HEK293 (cell line): ENCODE measurements around the gene NHEJ1.

Experiments used
- CTCF ChIA-PET: fragments of 350-600 bp; formaldehyde crosslinking; extraction: SDS; loops from one replicate; lab custom pipeline; 2021; ENCODE audit warnings: antibody characterized with exemption; lab: Yijun Ruan, JAX
- POLR2A ChIA-PET: fragments of 300-600 bp; formaldehyde crosslinking; extraction: SDS; loops from one replicate; lab custom pipeline; 2020; ENCODE audit warnings: antibody characterized with exemption, inconsistent platforms; lab: Yijun Ruan, JAX
- H3K27ac ChIP-seq: fragments of 200-500 bp; sonication (Bioruptor generic); 2 replicates; pipeline ENCODE4 v1.5.1; 2014; ENCODE audit warnings: low read depth, low read length, control low read depth, inconsistent platforms; ENCODE audit errors: extremely low read depth
- H3K36me3 ChIP-seq, 2 experiments: fragments of 200-500 bp in 1 of 2; sonication (Bioruptor generic) in 1 of 2; 1 replicate in 1 of 2; 2 replicates in 1 of 2; pipeline ENCODE4 v1.5.1; 2014 to 2017; ENCODE audit warnings: inconsistent platforms in 2 of 2, low read length in 2 of 2; ENCODE audit not compliant: control insufficient read depth in 2 of 2, insufficient read depth in 1 of 2
- H3K4me1 ChIP-seq: fragments of 200-500 bp; sonication (Bioruptor generic); 2 replicates; pipeline ENCODE4 v1.5.1; 2014; ENCODE audit warnings: mild to moderate bottlenecking, low read length, inconsistent platforms; ENCODE audit not compliant: control insufficient read depth, insufficient read depth
- H3K4me3 ChIP-seq: 2 replicates; pipeline ENCODE4 v1.5.1; 2011; ENCODE audit warnings: low read depth, mild to moderate bottlenecking, control low read depth, low read length, moderate library complexity
- H3K9me3 ChIP-seq: fragments of 200-500 bp; sonication (Bioruptor generic); 2 replicates; pipeline ENCODE4 v1.5.1; 2014; ENCODE audit warnings: low read depth, low read length, inconsistent platforms; ENCODE audit not compliant: control insufficient read depth, insufficient read depth
- HOXA7 ChIP-seq: sonication (generic); formaldehyde crosslinking; IDR thresholded peaks from 2 replicates; pipeline ENCODE4 v1.8.1; 2022; ENCODE audit warnings: missing genetic modification reagents, borderline replicate concordance
- HOXD13 ChIP-seq: sonication (generic); formaldehyde crosslinking; IDR thresholded peaks from 2 replicates; pipeline ENCODE4 v1.8.0; 2022; ENCODE audit warnings: missing genetic modification reagents, borderline replicate concordance
- REPIN1 ChIP-seq: fragments of 450-650 bp; formaldehyde crosslinking; IDR thresholded peaks from 2 replicates; pipeline ENCODE4 v1.5.1; 2017; ENCODE audit warnings: missing biosample characterization, missing genetic modification characterization, low read depth
- ZNF140 ChIP-seq: fragments of 450-650 bp; formaldehyde crosslinking; IDR thresholded peaks from 2 replicates; pipeline ENCODE4 v1.5.1; 2016; ENCODE audit warnings: missing biosample characterization, missing genetic modification characterization
- ZNF174 ChIP-seq: fragments of 450-650 bp; formaldehyde crosslinking; IDR thresholded peaks from 2 replicates; pipeline ENCODE4 v1.5.0; 2017; ENCODE audit warnings: missing biosample characterization, mild to moderate bottlenecking, missing genetic modification characterization
- ZNF202 ChIP-seq: fragments of 450-650 bp; formaldehyde crosslinking; IDR thresholded peaks from 2 replicates; pipeline ENCODE4 v1.5.1; 2016; ENCODE audit warnings: missing biosample characterization, missing genetic modification characterization, borderline replicate concordance
- ZNF266 ChIP-seq: fragments of 450-650 bp; formaldehyde crosslinking; IDR thresholded peaks from 2 replicates; pipeline ENCODE4 v1.5.1; 2016; ENCODE audit warnings: missing biosample characterization, missing genetic modification characterization, low read depth
- ZNF404 ChIP-seq: fragments of 450-650 bp; formaldehyde crosslinking; IDR thresholded peaks from 2 replicates; pipeline ENCODE4 v1.5.1; 2017; ENCODE audit warnings: missing biosample characterization, missing genetic modification characterization
- ZNF48 ChIP-seq: fragments of 450-650 bp; formaldehyde crosslinking; IDR thresholded peaks from 2 replicates; pipeline ENCODE4 v1.5.1; 2016; ENCODE audit warnings: missing biosample characterization, missing genetic modification characterization
- ZNF529 ChIP-seq: fragments of 450-650 bp; formaldehyde crosslinking; IDR thresholded peaks from 2 replicates; pipeline ENCODE4 v1.5.1; 2017; ENCODE audit warnings: missing genetic modification characterization, missing biosample characterization; ENCODE audit not compliant: insufficient replicate concordance
- ZNF701 ChIP-seq: fragments of 450-650 bp; formaldehyde crosslinking; IDR thresholded peaks from 2 replicates; pipeline ENCODE4 v1.5.1; 2016; ENCODE audit warnings: missing biosample characterization, missing genetic modification characterization
- ZXDB ChIP-seq: fragments of 450-650 bp; formaldehyde crosslinking; IDR thresholded peaks from 2 replicates; pipeline ENCODE4 v1.5.1; 2016; ENCODE audit warnings: missing biosample characterization, missing genetic modification characterization
- TF ChIP-seq, protein P1 (sequence below): fragments of 450-650 bp; formaldehyde crosslinking; IDR thresholded peaks from 2 replicates; pipeline ENCODE4 v1.5.1; 2016; ENCODE audit warnings: missing biosample characterization, missing genetic modification characterization
- TF ChIP-seq, protein P2 (sequence below): sonication (generic); formaldehyde crosslinking; IDR thresholded peaks from 2 replicates; pipeline ENCODE4 v1.8.1; 2022; ENCODE audit warnings: mild to moderate bottlenecking, moderate library complexity, missing genetic modification reagents
- TF ChIP-seq, protein P3 (sequence below): fragments of 450-650 bp; formaldehyde crosslinking; IDR thresholded peaks from 2 replicates; pipeline ENCODE4 v1.5.1; 2017; ENCODE audit warnings: missing biosample characterization, missing genetic modification characterization

The NHEJ1 gene

DNA sequence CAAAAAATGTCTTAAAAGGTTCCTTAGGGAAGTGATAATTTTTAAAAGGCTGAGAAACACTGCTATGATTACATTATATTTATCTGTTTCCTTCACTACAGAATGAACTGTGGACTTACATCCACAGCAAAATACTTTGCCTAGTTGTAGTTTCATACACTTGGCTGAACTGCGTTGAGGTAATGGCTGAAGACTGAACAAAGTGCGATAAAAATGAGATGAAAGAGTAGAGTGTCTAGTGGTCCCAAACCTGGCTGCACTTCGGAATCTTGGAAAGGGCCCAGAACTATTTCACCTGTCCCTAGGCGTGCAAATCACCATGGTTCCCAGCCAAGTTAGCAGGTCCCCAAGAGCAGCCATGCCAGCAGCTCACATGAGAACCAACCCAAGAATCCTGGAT lies 81.7 kb downstream of the NHEJ1 start (continued):
- TF ChIP-seq, protein P1, sequence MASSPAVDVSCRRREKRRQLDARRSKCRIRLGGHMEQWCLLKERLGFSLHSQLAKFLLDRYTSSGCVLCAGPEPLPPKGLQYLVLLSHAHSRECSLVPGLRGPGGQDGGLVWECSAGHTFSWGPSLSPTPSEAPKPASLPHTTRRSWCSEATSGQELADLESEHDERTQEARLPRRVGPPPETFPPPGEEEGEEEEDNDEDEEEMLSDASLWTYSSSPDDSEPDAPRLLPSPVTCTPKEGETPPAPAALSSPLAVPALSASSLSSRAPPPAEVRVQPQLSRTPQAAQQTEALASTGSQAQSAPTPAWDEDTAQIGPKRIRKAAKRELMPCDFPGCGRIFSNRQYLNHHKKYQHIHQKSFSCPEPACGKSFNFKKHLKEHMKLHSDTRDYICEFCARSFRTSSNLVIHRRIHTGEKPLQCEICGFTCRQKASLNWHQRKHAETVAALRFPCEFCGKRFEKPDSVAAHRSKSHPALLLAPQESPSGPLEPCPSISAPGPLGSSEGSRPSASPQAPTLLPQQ (tag by site-specific recombination): no peak

DNA sequence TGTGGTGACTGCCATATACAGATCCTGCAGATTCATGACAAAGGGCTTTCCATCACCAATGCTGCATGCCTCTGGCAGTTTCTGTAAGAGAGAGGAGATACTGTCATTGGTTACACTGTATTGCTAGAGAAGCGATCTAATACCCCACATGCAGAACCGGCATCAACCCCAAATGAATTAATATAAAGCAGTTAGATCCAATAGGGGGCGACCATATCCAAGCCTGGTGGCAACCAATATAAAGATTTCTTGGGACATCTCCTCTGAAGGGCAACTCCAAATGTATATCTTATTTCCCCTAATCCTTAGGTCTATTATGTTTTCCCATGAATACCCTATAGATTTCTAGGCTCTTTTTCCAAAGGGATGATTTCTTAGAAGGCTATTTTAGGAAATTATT lies 82.5 kb downstream of the NHEJ1 start:
- no peak for TF ChIP-seq HOXA7
- no peak for TF ChIP-seq ZNF202 (tag by site-specific recombination)
- no peak for TF ChIP-seq ZNF701 (tag by site-specific recombination)
- TF ChIP-seq, protein P2, sequence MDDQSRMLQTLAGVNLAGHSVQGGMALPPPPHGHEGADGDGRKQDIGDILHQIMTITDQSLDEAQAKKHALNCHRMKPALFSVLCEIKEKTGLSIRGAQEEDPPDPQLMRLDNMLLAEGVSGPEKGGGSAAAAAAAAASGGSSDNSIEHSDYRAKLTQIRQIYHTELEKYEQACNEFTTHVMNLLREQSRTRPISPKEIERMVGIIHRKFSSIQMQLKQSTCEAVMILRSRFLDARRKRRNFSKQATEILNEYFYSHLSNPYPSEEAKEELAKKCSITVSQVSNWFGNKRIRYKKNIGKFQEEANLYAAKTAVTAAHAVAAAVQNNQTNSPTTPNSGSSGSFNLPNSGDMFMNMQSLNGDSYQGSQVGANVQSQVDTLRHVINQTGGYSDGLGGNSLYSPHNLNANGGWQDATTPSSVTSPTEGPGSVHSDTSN (CRISPR knock-in tag): no peak
- no peak for TF ChIP-seq ZNF404 (tag by site-specific recombination)
- no peak for TF ChIP-seq ZNF174 (tag by site-specific recombination)
- no peak for TF ChIP-seq ZNF529 (tag by site-specific recombination)
- TF ChIP-seq ZNF266 (tag by site-specific recombination): no peak
- no peak for TF ChIP-seq ZNF48 (tag by site-specific recombination)
- TF ChIP-seq HOXD13 (CRISPR knock-in tag): no peak
- TF ChIP-seq ZXDB (tag by site-specific recombination): no peak
- TF ChIP-seq, all 188 proteins: peak for 0
- POLR2A ChIA-PET: no interaction called here
- peaks cover 3 to 27% of the 10 kb centered on the region in 2 experiments; a peak in 2 of 3 replicates for H3K36me3 ChIP-seq
- H3K4me1 ChIP-seq: no peaks in the 10 kb centered on the region
- no peak overlapping the region for H3K27ac ChIP-seq
- no peak overlapping the region for H3K4me3 ChIP-seq
- no peaks in the 10 kb centered on the region for H3K9me3 ChIP-seq
- CTCF ChIA-PET: interaction anchor here (0.8 kb wide), 1 partner anchor 84 kb away, joined by 3 read pairs; no protein-coding TSS in a partner anchor

DNA sequence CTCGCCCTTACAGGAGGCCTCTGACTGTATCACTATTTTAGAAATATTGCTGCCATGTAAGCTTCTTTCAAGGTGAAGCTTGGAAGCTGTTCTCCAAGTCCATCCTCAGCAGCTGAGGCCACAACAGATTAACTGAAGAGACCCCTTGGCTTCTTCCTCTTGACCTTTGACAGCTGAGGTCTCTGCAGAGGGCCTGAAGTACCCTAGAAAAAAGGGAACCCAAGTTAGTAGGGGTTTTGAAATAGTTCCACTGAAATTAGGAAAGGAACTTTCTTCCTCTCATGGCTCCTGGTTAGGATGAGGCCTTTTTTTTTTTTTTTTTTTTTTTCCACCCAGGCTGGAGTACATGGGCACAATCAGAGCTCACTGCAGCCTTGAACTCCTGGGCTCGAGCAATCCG lies 84.4 kb downstream of the NHEJ1 start:
- TF ChIP-seq, protein P3, sequence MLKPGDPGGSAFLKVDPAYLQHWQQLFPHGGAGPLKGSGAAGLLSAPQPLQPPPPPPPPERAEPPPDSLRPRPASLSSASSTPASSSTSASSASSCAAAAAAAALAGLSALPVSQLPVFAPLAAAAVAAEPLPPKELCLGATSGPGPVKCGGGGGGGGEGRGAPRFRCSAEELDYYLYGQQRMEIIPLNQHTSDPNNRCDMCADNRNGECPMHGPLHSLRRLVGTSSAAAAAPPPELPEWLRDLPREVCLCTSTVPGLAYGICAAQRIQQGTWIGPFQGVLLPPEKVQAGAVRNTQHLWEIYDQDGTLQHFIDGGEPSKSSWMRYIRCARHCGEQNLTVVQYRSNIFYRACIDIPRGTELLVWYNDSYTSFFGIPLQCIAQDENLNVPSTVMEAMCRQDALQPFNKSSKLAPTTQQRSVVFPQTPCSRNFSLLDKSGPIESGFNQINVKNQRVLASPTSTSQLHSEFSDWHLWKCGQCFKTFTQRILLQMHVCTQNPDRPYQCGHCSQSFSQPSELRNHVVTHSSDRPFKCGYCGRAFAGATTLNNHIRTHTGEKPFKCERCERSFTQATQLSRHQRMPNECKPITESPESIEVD (tag by site-specific recombination): no peak
- no peak for TF ChIP-seq REPIN1 (tag by site-specific recombination)
- TF ChIP-seq ZNF140 (tag by site-specific recombination): no peak
- TF ChIP-seq, all 188 proteins: peak for 0
- Histone ChIP-seq H3K9me3 (no peaks in the 10 kb centered on the region), H3K4me1 (no peaks in the 10 kb centered on the region), H3K27ac (no peak overlapping the region), H3K4me3 (no peak overlapping the region), H3K36me3 (peaks cover 3 to 27% of the 10 kb centered on the region in 2 experiments; a peak in 2 of 3 replicates)
- POLR2A ChIA-PET: no interaction called here
- CTCF ChIA-PET: interaction anchor here (0.6 to 6.9 kb wide), 8 partner anchors 13 to 78 kb away, joined by 3 to 66 read pairs (median 7); partner anchors contain the start of gene IHH
